ENCODE data around the gene MAST1.
"Not testable (repeated sequence)": the region's sequence is repeated elsewhere in the genome, so short reads cannot be mapped to it uniquely, and the experiment has no call there.

MAST1 gene

GRCh38 chr19:12838182-12838885 lies at the start of gene MAST1:
TSS of gene MAST1 (plus strand) at chr19:12838515. CDS start at chr19:12838573, 58 bp downstream.
- DNase-seq: peak; percentile 59

GRCh38 chr19:12788682-12789097 lies 49.6 kb upstream of the MAST1 start:
- peak; percentile 81 for DNase-seq

GRCh38 chr19:12789098-12789903 lies 49.0 kb upstream of the MAST1 start:
- no peak for DNase-seq

GRCh38 chr19:12789904-12790619 lies 48.3 kb upstream of the MAST1 start:
- DNase-seq: peak; percentile 98

- peak; percentile 36 for DNase-seq
Observed at GRCh38 chr19:12790628-12791344, 47.5 kb upstream of the MAST1 start.

GRCh38 chr19:12791345-12792050 lies 46.8 kb upstream of the MAST1 start, which contains the start of gene JUNB:
TSS of gene JUNB (plus strand) at chr19:12791486. CDS start at chr19:12791772, 286 bp downstream.
- DNase-seq: peak; percentile 99

- DNase-seq: peak; percentile 70
Observed at GRCh38 chr19:12792051-12792852, 46.1 kb upstream of the MAST1 start.

GRCh38 chr19:12792853-12793289 lies 45.4 kb upstream of the MAST1 start:
- no peak for DNase-seq

GRCh38 chr19:12793290-12794195 lies 44.8 kb upstream of the MAST1 start:
- DNase-seq: peak; percentile 97

- DNase-seq: no peak
Observed at GRCh38 chr19:12794196-12794941, 43.9 kb upstream of the MAST1 start.

GRCh38 chr19:12794971-12795381 lies 43.3 kb upstream of the MAST1 start:
- no peak for DNase-seq

GRCh38 chr19:12796146-12797071 lies 41.9 kb upstream of the MAST1 start:
- peak; percentile 82 for DNase-seq

GRCh38 chr19:12797141-12797587 lies 41.2 kb upstream of the MAST1 start:
- no peak for DNase-seq

GRCh38 chr19:12797607-12798006 lies 40.7 kb upstream of the MAST1 start:
- DNase-seq: not testable (repeated sequence)

- no peak for DNase-seq
Observed at GRCh38 chr19:12799742-12800465, 38.4 kb upstream of the MAST1 start.

GRCh38 chr19:12800466-12800770 lies 37.9 kb upstream of the MAST1 start:
- DNase-seq: no peak

- no peak for DNase-seq
Observed at GRCh38 chr19:12800923-12801465, 37.3 kb upstream of the MAST1 start.
